ACC112 (cell line): Measurements from ENCODE around the gene P2RX7.
"Not testable (repeated sequence)": the region's sequence is repeated elsewhere in the genome, so short reads cannot be mapped to it uniquely, and the experiment has no call there.

Experiments used
- H2AFZ ChIP-seq: fragments of 200-600 bp; sonication (generic); one replicate; pipeline ENCODE4 v1.6.0; 2017; ENCODE audit warnings: antibody characterized with exemption, low read length; ENCODE audit not compliant: unreplicated experiment
- H3K27ac ChIP-seq: fragments of 200-600 bp; sonication (generic); 2 replicates; pipeline ENCODE4 v1.5.1; 2014; ENCODE audit warnings: low read depth, mild to moderate bottlenecking, antibody characterized with exemption, low read length, moderate library complexity
- H3K27me3 ChIP-seq: fragments of 200-600 bp; sonication (generic); 2 replicates; pipeline ENCODE4 v1.6.1; 2014; ENCODE audit warnings: mild to moderate bottlenecking, antibody characterized with exemption, low read length, moderate library complexity, mixed read lengths; ENCODE audit not compliant: insufficient read depth
- H3K36me3 ChIP-seq: fragments of 200-600 bp; sonication (generic); 2 replicates; pipeline ENCODE4 v1.6.1; 2016; ENCODE audit warnings: mild to moderate bottlenecking, antibody characterized with exemption, low read length, moderate library complexity, mixed read lengths; ENCODE audit not compliant: insufficient read depth
- H3K4me1 ChIP-seq: fragments of 200-600 bp; sonication (generic); one replicate; pipeline ENCODE4 v1.6.1; 2016; ENCODE audit warnings: low read length, mixed read lengths; ENCODE audit not compliant: insufficient read depth, unreplicated experiment, control insufficient read depth
- H3K4me3 ChIP-seq: fragments of 200-600 bp; sonication (generic); 2 replicates; pipeline ENCODE4 v1.5.1; 2014; ENCODE audit warnings: mild to moderate bottlenecking, low read depth, low read length
- H3K79me2 ChIP-seq: fragments of 200-600 bp; sonication (generic); one replicate; pipeline ENCODE4 v1.6.0; 2016; ENCODE audit warnings: low read length; ENCODE audit not compliant: control insufficient read depth, unreplicated experiment, insufficient read depth

Gene P2RX7

GRCh38 chr12:121229826-121230537 lies 97.3 kb downstream of the P2RX7 start:
- not testable (repeated sequence) for H3K4me3 ChIP-seq, H3K79me2 ChIP-seq, H3K27ac ChIP-seq, H3K36me3 ChIP-seq, H2AFZ ChIP-seq, H3K4me1 ChIP-seq, H3K27me3 ChIP-seq

GRCh38 chr12:121230538-121230907 lies 97.8 kb downstream of the P2RX7 start:
- H3K4me1 ChIP-seq = no peaks in the 10 kb centered on the region

GRCh38 chr12:121232163-121232562 lies 99.5 kb downstream of the P2RX7 start:
- H3K36me3 ChIP-seq = no peaks in the 10 kb centered on the region
- H3K79me2 ChIP-seq = no peaks in the 10 kb centered on the region
- H3K27ac ChIP-seq = no peak overlapping the region
- no peak overlapping the region for H2AFZ ChIP-seq
- H3K27me3 ChIP-seq = no peaks in the 10 kb centered on the region
- H3K4me3 ChIP-seq = no peak overlapping the region
- no peaks in the 10 kb centered on the region for H3K4me1 ChIP-seq

More at GRCh38 chr12:121230538-121230907, 97.8 kb downstream of the P2RX7 start:
- Histone ChIP-seq H3K27ac (no peak overlapping the region), H3K27me3 (no peaks in the 10 kb centered on the region), H3K36me3 (no peaks in the 10 kb centered on the region), H3K79me2 (no peaks in the 10 kb centered on the region), H2AFZ (no peak overlapping the region), H3K4me3 (no peak overlapping the region)

GRCh38 chr12:121232977-121233627 lies 100.4 kb downstream of the P2RX7 start:
- H3K79me2 ChIP-seq = no peaks in the 10 kb centered on the region
- no peak overlapping the region for H3K4me3 ChIP-seq
- H2AFZ ChIP-seq = no peak overlapping the region
- no peaks in the 10 kb centered on the region for H3K4me1 ChIP-seq
- no peaks in the 10 kb centered on the region for H3K36me3 ChIP-seq
- H3K27me3 ChIP-seq = no peaks in the 10 kb centered on the region
- H3K27ac ChIP-seq = no peak overlapping the region

GRCh38 chr12:121233628-121234020 lies 100.9 kb downstream of the P2RX7 start:
- Histone ChIP-seq H3K27me3 (no peaks in the 10 kb centered on the region), H3K4me1 (no peaks in the 10 kb centered on the region), H3K27ac (no peak overlapping the region), H3K4me3 (no peak overlapping the region), H3K79me2 (no peaks in the 10 kb centered on the region), H2AFZ (no peak overlapping the region), H3K36me3 (no peaks in the 10 kb centered on the region)

GRCh38 chr12:121236776-121237175 lies 104.1 kb downstream of the P2RX7 start:
- H3K4me3 ChIP-seq = no peak overlapping the region
- no peak overlapping the region for H3K27ac ChIP-seq
- no peaks in the 10 kb centered on the region for H3K4me1 ChIP-seq
- H3K79me2 ChIP-seq = no peaks in the 10 kb centered on the region
- no peaks in the 10 kb centered on the region for H3K27me3 ChIP-seq
- H3K36me3 ChIP-seq = no peaks in the 10 kb centered on the region
- H2AFZ ChIP-seq = no peak overlapping the region

GRCh38 chr12:121237415-121237814 lies 104.7 kb downstream of the P2RX7 start:
- Histone ChIP-seq H3K27ac (no peak overlapping the region), H2AFZ (no peak overlapping the region), H3K4me3 (no peak overlapping the region), H3K79me2 (no peaks in the 10 kb centered on the region), H3K27me3 (no peaks in the 10 kb centered on the region), H3K4me1 (no peaks in the 10 kb centered on the region), H3K36me3 (no peaks in the 10 kb centered on the region)
